GM21737 (cell line): ENCODE results near the gene POLR1B.
"Not testable (repeated sequence)": the region's sequence is repeated elsewhere in the genome, so short reads cannot be mapped to it uniquely, and the experiment has no call there.

Experiments
- ATAC-seq: cut with Tn5 transposase; IDR thresholded peaks from one replicate; pipeline ENCODE4 v1.9.1; 2021; ENCODE audit warnings: mild to moderate bottlenecking, moderate library complexity; ENCODE audit not compliant: unreplicated experiment

The POLR1B gene, protein sequence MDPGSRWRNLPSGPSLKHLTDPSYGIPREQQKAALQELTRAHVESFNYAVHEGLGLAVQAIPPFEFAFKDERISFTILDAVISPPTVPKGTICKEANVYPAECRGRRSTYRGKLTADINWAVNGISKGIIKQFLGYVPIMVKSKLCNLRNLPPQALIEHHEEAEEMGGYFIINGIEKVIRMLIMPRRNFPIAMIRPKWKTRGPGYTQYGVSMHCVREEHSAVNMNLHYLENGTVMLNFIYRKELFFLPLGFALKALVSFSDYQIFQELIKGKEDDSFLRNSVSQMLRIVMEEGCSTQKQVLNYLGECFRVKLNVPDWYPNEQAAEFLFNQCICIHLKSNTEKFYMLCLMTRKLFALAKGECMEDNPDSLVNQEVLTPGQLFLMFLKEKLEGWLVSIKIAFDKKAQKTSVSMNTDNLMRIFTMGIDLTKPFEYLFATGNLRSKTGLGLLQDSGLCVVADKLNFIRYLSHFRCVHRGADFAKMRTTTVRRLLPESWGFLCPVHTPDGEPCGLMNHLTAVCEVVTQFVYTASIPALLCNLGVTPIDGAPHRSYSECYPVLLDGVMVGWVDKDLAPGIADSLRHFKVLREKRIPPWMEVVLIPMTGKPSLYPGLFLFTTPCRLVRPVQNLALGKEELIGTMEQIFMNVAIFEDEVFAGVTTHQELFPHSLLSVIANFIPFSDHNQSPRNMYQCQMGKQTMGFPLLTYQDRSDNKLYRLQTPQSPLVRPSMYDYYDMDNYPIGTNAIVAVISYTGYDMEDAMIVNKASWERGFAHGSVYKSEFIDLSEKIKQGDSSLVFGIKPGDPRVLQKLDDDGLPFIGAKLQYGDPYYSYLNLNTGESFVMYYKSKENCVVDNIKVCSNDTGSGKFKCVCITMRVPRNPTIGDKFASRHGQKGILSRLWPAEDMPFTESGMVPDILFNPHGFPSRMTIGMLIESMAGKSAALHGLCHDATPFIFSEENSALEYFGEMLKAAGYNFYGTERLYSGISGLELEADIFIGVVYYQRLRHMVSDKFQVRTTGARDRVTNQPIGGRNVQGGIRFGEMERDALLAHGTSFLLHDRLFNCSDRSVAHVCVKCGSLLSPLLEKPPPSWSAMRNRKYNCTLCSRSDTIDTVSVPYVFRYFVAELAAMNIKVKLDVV

DNA sequence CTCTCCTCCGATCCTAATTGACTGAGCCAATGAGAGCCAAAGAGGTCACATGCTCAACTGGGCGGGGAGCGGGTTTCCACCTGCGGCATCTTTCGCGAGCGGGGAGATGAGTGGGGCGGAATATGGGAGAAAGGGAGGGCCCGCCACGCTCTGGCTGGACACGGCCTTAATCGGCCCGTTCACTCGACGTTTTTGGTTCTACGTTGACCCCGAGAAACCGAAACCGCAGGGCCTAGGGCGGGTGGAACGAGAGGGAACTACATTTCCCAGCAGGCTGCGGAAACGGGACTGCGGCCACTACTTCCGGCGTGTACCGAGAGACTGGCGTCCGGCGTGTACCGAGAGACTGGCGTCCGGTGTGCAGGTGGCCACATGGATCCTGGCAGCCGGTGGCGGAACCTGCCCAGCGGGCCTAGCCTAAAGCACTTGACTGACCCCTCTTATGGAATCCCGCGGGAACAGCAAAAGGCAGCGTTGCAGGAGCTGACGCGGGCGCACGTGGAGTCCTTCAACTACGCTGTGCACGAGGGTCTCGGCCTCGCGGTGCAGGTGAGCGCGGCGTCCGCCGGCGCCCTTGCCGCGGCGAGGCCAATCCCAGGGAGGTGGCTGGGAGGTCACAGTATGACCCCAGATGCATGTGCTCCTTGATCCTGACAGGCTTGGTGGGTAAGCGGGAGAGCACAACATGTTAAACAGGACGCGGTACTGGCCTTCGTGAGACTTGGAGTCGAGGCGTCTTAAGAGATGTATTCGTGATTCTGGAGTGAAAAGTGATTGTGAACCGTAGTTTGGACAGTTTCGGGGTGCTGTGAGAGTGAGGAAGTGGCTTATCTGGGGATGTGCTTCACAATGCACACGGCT, at the start of gene POLR1B:
Gene POLR1B, plus strand, starts transcription at position 343 of the 861 bp plus-strand sequence. Its CDS starts 30 bp downstream, at position 373.
- peak; percentile 74 for ATAC-seq

DNA sequence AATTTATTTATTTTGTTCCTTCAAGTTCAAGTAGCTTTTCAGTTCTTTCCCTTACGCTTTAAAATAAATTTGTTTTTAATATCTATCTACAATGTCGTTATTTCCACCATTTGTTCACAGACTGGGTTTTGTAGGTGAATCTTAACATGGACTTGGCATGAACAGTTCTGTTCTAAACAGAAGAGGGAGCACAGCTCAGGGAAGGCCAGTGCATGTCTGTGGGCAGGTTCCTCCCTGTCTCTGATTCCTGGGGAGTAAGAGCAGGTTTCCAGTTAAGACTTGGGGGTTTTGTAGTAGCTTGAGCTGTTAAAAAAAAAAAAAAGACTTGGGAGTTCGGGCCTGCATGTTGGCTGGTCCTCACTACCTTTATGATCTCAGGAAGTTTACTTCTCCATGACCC, 49.2 kb upstream of the POLR1B start:
- no peak for ATAC-seq

GRCh38 chr2:112493858-112494648, 48.2 kb upstream of the POLR1B start:
- ATAC-seq: no peak

GRCh38 chr2:112494828-112495227, 47.4 kb upstream of the POLR1B start:
- no peak for ATAC-seq

DNA sequence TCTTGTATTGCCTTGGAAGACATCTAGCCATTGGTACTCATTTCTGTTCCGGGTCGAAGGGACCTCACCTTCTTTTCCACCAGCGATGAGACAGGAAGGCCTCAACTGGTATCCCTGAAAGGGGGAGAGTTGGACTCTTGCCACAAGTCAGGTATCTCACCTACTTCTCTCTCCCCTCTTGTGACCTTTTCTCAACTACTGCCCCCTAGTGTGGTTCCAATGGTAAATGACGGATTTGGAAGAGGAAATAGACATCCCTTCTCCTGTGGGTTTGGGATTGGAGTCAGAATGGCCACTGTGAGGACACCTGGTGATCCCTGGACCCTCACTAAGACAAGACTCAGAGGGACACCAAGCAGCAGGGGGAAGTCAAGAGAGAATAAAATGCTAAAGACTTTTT, 46.4 kb upstream of the POLR1B start:
- not testable (repeated sequence) for ATAC-seq

DNA sequence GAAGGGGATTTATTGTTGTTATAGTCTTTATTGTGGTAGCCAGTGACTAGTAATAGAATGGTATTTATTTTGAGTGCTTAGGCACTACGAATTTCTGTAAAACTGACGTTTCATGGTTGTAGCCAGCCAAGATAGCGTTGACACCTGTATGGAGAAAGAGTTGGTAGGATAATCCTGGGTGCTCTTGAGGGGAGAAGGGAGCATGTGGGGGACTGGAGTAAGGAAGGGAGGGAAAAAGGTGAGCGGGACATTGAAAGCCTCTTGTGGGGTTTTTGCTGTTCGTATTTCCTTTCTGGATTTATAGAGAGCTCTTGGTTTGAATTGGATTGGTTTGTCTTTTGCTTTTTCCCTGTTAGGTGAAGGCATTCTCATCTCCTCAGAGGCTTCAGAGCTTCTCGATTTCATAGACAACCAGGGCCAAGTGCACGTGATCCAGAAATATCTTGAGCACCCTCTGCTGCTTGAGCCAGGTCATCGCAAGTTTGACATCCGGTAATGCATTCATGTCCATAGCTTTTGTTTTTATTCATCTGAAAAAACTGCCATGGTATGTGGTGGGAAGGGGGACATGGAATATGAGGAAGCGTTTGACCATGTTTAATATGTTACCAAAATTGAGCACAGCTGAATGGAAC, 41.3 kb upstream of the POLR1B start:
- ATAC-seq: not testable (repeated sequence)

- ATAC-seq: not testable (repeated sequence)
Measured at GRCh38 chr2:112509239-112509998, 32.8 kb upstream of the POLR1B start.

DNA sequence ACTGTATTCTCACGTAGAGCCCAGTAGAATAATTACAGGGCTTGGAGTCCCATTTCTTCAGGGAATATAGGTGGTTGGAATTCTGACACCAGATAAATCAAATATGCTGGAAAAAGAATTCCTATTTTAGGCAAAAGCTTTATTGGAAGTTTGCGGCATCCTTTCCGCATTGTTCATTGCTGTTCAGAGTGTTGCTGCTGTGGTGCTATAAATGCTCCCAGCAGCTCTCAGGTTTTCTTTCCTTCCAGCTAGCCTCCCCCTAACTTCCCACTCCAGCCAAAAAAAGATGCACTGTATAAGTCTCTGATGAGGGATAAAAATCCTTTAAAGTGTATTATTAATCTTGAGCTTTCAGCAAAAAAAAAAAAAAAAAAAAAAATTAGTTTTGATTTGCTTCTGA, 25.5 kb upstream of the POLR1B start:
- no peak for ATAC-seq

DNA sequence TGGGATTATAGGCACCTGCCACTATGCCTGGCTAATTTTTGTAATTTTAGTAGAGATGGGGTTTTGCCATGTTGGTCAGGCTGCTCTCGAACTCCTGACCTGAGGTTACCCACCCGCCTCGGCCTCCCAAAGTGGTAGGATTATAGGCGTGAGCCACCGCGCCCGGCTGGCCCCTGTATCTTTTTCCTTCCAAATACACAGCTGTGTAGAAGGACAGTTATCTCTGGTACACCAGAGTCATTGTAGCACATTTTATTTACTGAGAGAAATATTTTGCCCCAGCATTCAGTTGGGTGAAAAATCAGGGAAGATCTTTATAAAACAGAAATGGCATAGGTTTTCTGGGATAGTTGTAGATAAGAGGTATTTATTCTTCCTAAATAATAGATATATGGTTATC, 23.5 kb upstream of the POLR1B start:
- no peak for ATAC-seq

GRCh38 chr2:112519506-112519905, 22.8 kb upstream of the POLR1B start:
- no peak for ATAC-seq

DNA sequence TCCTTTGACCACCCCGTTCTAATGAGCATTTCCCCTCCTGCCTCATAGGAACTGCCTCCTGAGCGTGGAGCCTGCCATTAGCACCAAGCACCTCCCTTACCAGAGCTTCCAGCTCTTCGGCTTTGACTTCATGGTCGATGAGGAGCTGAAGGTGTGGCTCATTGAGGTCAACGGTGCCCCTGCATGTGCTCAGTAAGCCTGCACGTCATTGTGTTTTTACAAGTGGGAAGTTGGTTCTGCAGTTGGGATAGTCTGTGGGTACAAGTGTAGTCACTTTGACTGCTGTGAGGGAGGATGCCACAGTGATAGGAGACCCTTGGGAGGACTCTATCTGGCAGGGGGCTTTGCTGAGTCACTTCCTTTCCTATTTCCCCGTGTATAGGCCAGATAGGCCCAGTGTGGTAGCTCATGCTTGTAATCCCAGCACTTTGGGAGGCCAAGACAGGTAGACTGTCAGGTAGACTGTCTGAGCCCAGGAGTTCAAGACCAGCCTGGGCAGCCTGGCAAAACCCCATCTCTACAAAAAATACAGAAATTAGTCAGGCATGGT, 22.0 kb upstream of the POLR1B start:
- ATAC-seq: no peak

GRCh38 chr2:112523291-112523777, 18.9 kb upstream of the POLR1B start:
- no peak for ATAC-seq

DNA sequence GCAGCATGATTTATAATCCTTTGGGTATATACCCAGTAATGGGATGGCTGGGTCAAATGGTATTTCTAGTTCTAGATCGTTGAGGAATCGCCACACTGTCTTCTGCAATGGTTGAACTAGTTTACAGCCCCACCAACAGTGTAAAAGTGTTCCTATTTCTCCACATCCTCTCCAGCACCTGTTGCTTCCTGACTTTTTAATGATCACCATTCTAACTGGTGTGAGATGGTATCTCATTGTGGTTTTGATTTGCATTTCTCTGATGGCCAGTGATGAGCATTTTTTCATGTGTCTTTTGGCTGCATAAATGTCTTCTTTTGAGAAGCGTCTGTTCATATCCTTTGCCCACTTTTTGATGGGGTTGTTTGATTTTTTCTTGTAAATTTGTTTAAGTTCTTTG, 18.0 kb upstream of the POLR1B start:
- not testable (repeated sequence) for ATAC-seq

DNA sequence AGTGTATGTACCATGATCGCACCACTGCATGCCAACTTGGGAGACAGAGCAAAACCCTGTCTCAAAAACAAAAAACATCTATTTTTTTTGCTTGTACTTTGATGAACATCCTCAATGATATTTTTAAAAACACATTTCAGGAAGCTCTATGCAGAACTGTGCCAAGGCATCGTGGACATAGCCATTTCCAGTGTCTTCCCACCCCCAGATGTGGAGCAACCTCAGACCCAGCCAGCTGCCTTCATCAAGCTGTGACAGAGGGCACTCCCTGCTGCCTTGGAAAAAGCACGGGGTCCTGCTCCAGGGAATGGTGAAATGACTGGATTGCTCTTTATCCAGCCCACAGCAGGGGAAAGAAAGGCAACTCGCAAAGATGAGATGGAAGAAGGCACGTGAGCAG, 13.7 kb upstream of the POLR1B start:
- ATAC-seq: no peak

GRCh38 chr2:112529757-112530156, 12.5 kb upstream of the POLR1B start:
- no peak for ATAC-seq

GRCh38 chr2:112530728-112531127, 11.5 kb upstream of the POLR1B start:
- ATAC-seq: no peak

DNA sequence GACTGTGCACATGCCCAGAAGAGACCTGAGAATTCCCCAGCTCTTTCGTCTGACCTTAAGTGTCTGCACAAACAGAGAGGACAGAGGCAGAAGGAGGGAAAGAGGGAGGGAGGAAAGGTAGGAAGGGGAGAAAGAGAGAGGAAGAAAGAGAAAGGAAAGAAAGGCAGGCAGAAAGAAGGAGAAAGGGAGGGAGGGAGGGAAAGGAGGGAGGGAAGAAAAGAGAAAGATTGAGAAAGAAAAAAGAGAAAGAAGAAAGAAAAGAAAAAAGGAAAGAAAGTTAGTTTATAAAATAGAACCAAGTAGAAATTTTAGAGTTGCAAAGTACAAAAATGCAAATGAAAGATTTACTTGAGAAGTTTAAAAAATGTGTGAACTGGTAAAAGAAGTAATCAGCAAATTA, 7.4 kb upstream of the POLR1B start:
- no peak for ATAC-seq

DNA sequence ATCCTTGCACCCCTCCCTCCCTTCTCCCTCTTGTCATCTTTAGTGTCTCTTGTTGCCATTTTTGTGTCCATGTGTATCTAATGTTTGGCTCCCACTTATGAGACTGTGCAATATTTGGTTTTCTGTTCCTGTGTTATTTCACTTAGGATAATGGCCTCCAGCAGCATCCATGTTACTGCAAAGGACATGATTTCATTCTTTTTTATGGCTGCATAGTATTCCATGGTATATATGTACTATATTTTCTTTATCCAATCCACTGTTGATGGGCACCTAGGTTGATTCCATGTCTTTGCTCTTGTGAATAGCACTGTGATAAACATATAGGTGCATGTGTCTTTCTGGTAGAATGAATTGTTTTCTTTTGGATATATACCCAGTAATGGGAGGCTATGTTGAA, 5.6 kb upstream of the POLR1B start:
- ATAC-seq: not testable (repeated sequence)
